Hematopoietic multipotent progenitor cell treated with erythropoietin and hydrocortisone succinate and interleukin-3 and kit ligand, for 17 days (in vitro differentiated cells): ENCODE results near the gene SETD1A.

Source experiments
- DNase-seq: peaks from one replicate; pipeline ENCODE4 v3.0.0-alpha.2; 2015; ENCODE audit warnings: low spot score

Gene SETD1A

GRCh38 chr16:31020536-31020935 is 63.0 kb downstream of the SETD1A start:
- DNase-seq = no peak

- DNase-seq = no peak
These were observed 65.1 kb downstream of the SETD1A start for GRCh38 chr16:31022544-31023251.

- no peak for DNase-seq
These were observed 65.7 kb downstream of the SETD1A start for GRCh38 chr16:31023252-31023602.

- DNase-seq = no peak
These were observed 66.2 kb downstream of the SETD1A start for GRCh38 chr16:31023627-31024226.

- DNase-seq = no peak
These were observed 67.8 kb downstream of the SETD1A start for GRCh38 chr16:31025339-31025738.

GRCh38 chr16:31029272-31029671 is 71.7 kb downstream of the SETD1A start:
- no peak for DNase-seq

- peak; percentile 36 for DNase-seq
These were observed 73.7 kb downstream of the SETD1A start for GRCh38 chr16:31031276-31031675.

GRCh38 chr16:31032736-31033708 is 75.5 kb downstream of the SETD1A start, which contains the start of gene STX4:
Gene STX4, plus strand, starts transcription at chr16:31033558. Its CDS starts 248 bp downstream, at chr16:31033806.
- DNase-seq = peak; percentile 99

- DNase-seq = peak; percentile 96
These were observed 76.3 kb downstream of the SETD1A start for GRCh38 chr16:31033709-31034492.
